ENCODE results near the gene KRT17.
"Not testable (repeated sequence)": the region's sequence is repeated elsewhere in the genome, so short reads cannot be mapped to it uniquely, and the experiment has no call there.

DNA sequence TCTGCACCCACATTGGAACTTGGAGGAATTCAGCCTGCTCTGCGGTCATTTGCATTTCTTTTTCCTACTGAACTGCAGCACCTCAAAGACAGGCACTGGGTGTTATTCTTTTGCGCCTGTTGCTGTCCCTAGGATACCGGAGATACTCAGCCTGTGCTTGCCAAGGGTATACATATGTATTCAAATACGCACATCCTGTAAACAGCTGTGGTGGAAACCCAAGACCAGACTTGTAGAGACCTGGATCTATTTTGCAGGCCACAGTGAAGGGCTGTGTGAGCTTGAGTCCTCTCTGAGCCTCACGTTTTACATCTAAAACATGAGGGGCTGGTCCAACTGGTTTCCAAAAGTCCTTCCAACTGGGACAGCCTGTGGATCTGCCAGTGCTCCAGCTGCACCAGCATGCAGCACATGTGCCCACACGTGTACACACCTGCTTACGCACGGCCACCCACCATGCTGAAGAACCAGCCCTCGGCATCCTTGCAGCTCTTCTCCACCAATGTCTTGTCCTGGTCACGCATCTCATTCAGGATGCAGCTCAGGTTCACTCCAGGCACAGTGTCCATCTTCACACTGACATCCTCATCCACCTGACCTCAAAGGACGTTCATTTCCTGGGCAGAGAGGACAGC is 4.4 kb upstream of the KRT17 start:
- TF ChIP-seq, protein P1, sequence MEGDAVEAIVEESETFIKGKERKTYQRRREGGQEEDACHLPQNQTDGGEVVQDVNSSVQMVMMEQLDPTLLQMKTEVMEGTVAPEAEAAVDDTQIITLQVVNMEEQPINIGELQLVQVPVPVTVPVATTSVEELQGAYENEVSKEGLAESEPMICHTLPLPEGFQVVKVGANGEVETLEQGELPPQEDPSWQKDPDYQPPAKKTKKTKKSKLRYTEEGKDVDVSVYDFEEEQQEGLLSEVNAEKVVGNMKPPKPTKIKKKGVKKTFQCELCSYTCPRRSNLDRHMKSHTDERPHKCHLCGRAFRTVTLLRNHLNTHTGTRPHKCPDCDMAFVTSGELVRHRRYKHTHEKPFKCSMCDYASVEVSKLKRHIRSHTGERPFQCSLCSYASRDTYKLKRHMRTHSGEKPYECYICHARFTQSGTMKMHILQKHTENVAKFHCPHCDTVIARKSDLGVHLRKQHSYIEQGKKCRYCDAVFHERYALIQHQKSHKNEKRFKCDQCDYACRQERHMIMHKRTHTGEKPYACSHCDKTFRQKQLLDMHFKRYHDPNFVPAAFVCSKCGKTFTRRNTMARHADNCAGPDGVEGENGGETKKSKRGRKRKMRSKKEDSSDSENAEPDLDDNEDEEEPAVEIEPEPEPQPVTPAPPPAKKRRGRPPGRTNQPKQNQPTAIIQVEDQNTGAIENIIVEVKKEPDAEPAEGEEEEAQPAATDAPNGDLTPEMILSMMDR (IDR thresholded peaks at IDR 0.05): not testable (repeated sequence)
- TF ChIP-seq POLR2A (IDR thresholded peaks at IDR 0.05): not testable (repeated sequence)

All from lower leg skin (tissue), 3 donors.